ENCODE data around the gene CHI3L1.

GRCh38 chr1:203173011-203173555 is 13.4 kb downstream of the CHI3L1 start:
- TF ChIP-seq CTCF (IDR thresholded peaks at IDR 0.05) (no peak), POLR2A (IDR thresholded peaks at IDR 0.05) (no peak)
